ENCODE data around the gene PRM2.

PRM2 gene

GRCh38 chr16:11276143-11276895 is at the start of gene PRM2:
Gene PRM2 (minus strand): TSS chr16:11276480. CDS start chr16:11276370, 110 bp downstream.
- no peak within 1 kb of the TSS for H3K4me3 ChIP-seq (ENCODE audit: low read depth, low read length)
- no peak for DNase-seq (ENCODE audit: low read depth)
- no peak for TF ChIP-seq CTCF (IDR thresholded peaks at IDR 0.05; ENCODE audit: low read depth, low read length, missing control alignments)

DNA sequence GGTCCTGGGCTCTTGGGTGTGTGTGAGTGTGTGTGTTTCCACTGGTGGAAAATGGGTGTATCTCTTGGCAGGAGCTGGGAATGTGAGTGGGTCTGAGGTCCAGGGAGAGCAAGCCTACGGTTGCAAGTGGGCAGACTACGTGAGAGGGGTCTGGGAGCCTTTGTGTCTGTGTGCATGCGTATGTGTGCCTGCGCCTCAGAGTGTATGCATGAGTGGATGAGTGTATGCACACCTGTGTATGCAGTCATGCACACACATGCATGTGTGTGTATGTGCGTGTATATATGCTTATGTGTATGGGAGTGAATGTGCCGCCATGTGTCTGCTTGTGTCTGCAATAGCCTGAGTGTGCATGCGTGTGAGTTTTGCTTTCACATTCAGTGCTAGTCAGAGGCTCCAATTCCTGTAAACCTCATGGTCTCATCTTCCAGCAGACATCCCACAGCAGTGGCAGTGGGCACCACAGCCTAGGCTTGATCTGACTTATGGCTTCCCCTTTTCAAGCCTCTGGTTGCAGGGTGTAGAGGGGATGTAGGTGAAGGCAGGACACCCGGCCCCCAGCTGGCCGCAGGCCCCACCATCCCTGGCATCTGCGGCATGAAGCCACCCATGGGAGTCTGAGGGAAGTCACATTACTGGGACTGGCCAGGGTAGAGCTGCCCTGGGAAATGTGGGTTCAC is 49.3 kb upstream of the PRM2 start:
- no peak overlapping the region for H3K4me3 ChIP-seq (ENCODE audit: low read depth, low read length)
- DNase-seq (ENCODE audit: low read depth) = no peak
- no peak for TF ChIP-seq CTCF (IDR thresholded peaks at IDR 0.05; ENCODE audit: low read depth, low read length, missing control alignments)

DNA sequence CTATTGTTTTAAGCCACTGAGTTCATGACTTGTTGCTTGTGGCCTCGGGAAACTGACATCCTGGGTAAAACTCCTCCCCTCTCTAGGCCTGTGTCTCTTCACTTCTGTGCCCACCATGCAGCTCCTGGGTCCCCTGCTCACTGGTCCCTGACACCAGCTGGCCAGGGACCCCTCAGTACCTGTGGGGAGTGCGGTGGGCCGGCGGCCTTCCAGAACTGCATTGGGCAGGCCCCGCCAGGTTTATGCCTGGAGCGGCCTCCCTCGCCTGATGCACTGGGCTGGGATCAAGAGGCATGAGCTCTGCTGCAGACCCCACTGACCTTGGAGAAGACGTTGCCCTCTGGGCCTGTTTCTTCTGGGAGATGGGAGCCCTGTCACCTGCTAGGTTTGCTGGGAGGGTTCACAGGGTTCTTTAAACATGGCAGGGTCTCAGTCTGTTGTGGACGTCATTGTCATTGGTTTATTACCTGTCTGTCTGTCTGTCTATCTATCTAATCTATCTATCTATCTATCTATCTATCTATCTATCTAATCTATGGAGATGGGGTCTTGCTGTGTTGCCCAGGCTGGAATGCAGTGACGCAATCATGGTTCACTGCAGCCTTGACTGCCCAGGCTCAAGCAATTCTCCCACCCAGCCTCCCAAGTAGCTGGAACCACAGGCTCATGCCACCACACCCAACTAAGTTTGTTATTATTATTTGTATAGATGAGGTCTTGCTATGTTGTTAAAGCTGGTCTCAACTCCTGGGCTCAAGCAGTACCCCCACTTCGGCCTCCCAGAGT is 47.5 kb upstream of the PRM2 start:
- no peak overlapping the region for H3K4me3 ChIP-seq (ENCODE audit: low read depth, low read length)
- no peak for TF ChIP-seq CTCF (IDR thresholded peaks at IDR 0.05; ENCODE audit: low read depth, low read length, missing control alignments)
- DNase-seq (ENCODE audit: low read depth) = no peak

GRCh38 chr16:11322823-11323222 is 46.5 kb upstream of the PRM2 start:
- DNase-seq (ENCODE audit: low read depth) = no peak
- no peak for TF ChIP-seq CTCF (IDR thresholded peaks at IDR 0.05; ENCODE audit: low read depth, low read length, missing control alignments)
- H3K4me3 ChIP-seq (ENCODE audit: low read depth, low read length) = no peak overlapping the region

GRCh38 chr16:11321662-11322061 is 45.4 kb upstream of the PRM2 start:
- H3K4me3 ChIP-seq (ENCODE audit: low read depth, low read length) = no peak overlapping the region
- no peak for TF ChIP-seq CTCF (IDR thresholded peaks at IDR 0.05; ENCODE audit: low read depth, low read length, missing control alignments)

GRCh38 chr16:11320170-11320569 is 43.9 kb upstream of the PRM2 start:
- TF ChIP-seq CTCF (IDR thresholded peaks at IDR 0.05; ENCODE audit: low read depth, low read length, missing control alignments) = no peak
- no peak overlapping the region for H3K4me3 ChIP-seq (ENCODE audit: low read depth, low read length)
- DNase-seq (ENCODE audit: low read depth) = no peak

More at GRCh38 chr16:11321662-11322061, 45.4 kb upstream of the PRM2 start:
- no peak for DNase-seq (ENCODE audit: low read depth)
